K562 (cell line): ENCODE measurements around the gene GPN3. TPM values are rescaled to one million over a fixed set of nuclear protein-coding genes. Genes with fewer than 3 reads are reported as not detected.

ENCODE experiments used
- ATAC-seq: fragments of 200-7000 bp; cut with Tn5 transposase; 3 replicates; pipeline ENCODE4 v1.9.1; 2020; ENCODE audit warnings: moderate library complexity
- BruUV-seq: library from RNA; stranded (reverse); fragments of 400-500 nt; replicated peaks from 2 replicates; lab custom pipeline; 2021; lab: Mats Ljungman, UMichigan
- CTCF ChIA-PET: fragments of 300-600 bp; formaldehyde crosslinking; extraction: SDS; loops from one replicate; lab custom pipeline; 2021; ENCODE audit warnings: low intra/inter-chr PET ratio; lab: Yijun Ruan, JAX
- POLR2A ChIA-PET: fragments of 300-600, 350-650 bp; sonication (Branson Sonifier 250); formaldehyde crosslinking; extraction: SDS; loops from one replicate; lab custom pipeline; 2021; ENCODE audit warnings: antibody characterized with exemption, inconsistent platforms; lab: Yijun Ruan, JAX
- DNase-seq, 4 experiments: peaks; one replicate each; pipeline versions ENCODE4 v3.0.0 to v3.0.0-alpha.2; 2011 to 2018; ENCODE audit warnings: low spot score in 3 of 4, mixed read lengths in 3 of 4; ENCODE audit errors: extremely low read depth in 1 of 4
- FAIRE-seq: peaks from 2 replicates; lab custom pipeline; 2011; peaks lifted over from hg19 to GRCh38; lab: Jason Lieb, UNC
- H2AFZ ChIP-seq: 2 replicates; pipeline ENCODE4 v1.6.0; 2011; ENCODE audit warnings: low read depth, low read length, control low read depth, inconsistent platforms
- H3K27ac ChIP-seq: fragments of 200-600 bp; 3 replicates; pipeline ENCODE4 v1.8.0; 2011; ENCODE audit warnings: low read depth, mild to moderate bottlenecking, control low read depth, inconsistent platforms, low read length, moderate library complexity, mixed read lengths; ENCODE audit errors: extremely low read depth
- H3K27me3 ChIP-seq, 2 experiments: fragments of 300-600 bp in 1 of 2; 2 replicates in 1 of 2; 3 replicates in 1 of 2; pipeline versions ENCODE4 v1.6.0 to v1.8.0; 2011; ENCODE audit warnings: inconsistent platforms in 2 of 2, low read length in 2 of 2, mild to moderate bottlenecking in 1 of 2, mixed read lengths in 1 of 2, moderate library complexity in 1 of 2; ENCODE audit not compliant: control insufficient read depth in 2 of 2, insufficient read depth in 2 of 2
- H3K36me3 ChIP-seq: fragments of 300-600 bp; 3 replicates; pipeline ENCODE4 v1.8.0; 2011; ENCODE audit warnings: mild to moderate bottlenecking, low read length, inconsistent platforms; ENCODE audit not compliant: control insufficient read depth, insufficient read depth
- H3K4me1 ChIP-seq, 2 experiments: fragments of 200-600 bp in 1 of 2; replicated peaks in 1 of 2; 2 replicates in 1 of 2; 3 replicates in 1 of 2; pipeline versions ENCODE4 v1.5.1 to v1.8.0; 2011; ENCODE audit warnings: inconsistent platforms in 2 of 2, low read length in 2 of 2, mild to moderate bottlenecking in 1 of 2, mixed read lengths in 1 of 2, moderate library complexity in 1 of 2; ENCODE audit not compliant: control insufficient read depth in 2 of 2, insufficient read depth in 2 of 2
- H3K4me2 ChIP-seq: 2 replicates; pipeline ENCODE4 v1.6.1; 2011; ENCODE audit warnings: low read length, control low read depth, inconsistent platforms, mixed read lengths; ENCODE audit not compliant: insufficient read depth
- H3K4me3 ChIP-seq: fragments of 200-600 bp; sonication (generic), shearing (Covaris generic); 2 replicates; pipeline ENCODE4 v1.5.1; 2016; ENCODE audit warnings: control low read depth, inconsistent platforms
- H3K79me2 ChIP-seq: fragments of 200-600 bp; 3 replicates; pipeline ENCODE4 v1.8.0; 2011; ENCODE audit warnings: low read length, inconsistent platforms; ENCODE audit not compliant: control insufficient read depth, insufficient read depth
- H3K9ac ChIP-seq, 2 experiments: 2 replicates each; pipeline versions ENCODE4 v1.6.0 to v1.6.1; 2011; ENCODE audit warnings: low read depth in 2 of 2, low read length in 2 of 2, control low read depth in 1 of 2, inconsistent platforms in 1 of 2, mild to moderate bottlenecking in 1 of 2, mixed read lengths in 1 of 2; ENCODE audit not compliant: insufficient read depth in 1 of 2
- H3K9me1 ChIP-seq: one replicate; pipeline ENCODE4 v1.6.0; 2011; ENCODE audit warnings: inconsistent platforms, mild to moderate bottlenecking, low read length, moderate library complexity; ENCODE audit not compliant: control insufficient read depth, insufficient read depth
- H3K9me3 ChIP-seq: replicated peaks from 2 replicates; pipeline ENCODE4 v1.5.1; 2011; ENCODE audit warnings: low read depth, low read length, inconsistent platforms; ENCODE audit not compliant: control insufficient read depth, insufficient read depth
- H4K20me1 ChIP-seq: replicated peaks from 2 replicates; pipeline ENCODE4 v1.6.1; 2011; ENCODE audit warnings: low read length, inconsistent platforms, mixed read lengths; ENCODE audit not compliant: control insufficient read depth, insufficient read depth
- BHLHE40 ChIP-seq: IDR thresholded peaks from 2 replicates; pipeline ENCODE4 v1.6.1; 2011; ENCODE audit warnings: low read length, improper control_type of control experiment
- ETV1 ChIP-seq: fragments of 450-650 bp; conservative IDR thresholded peaks from 2 replicates; pipeline ENCODE4 v1.6.1; 2016; ENCODE audit warnings: missing genetic modification characterization, control low read depth, low read depth, missing compliant biosample characterization
- HNRNPLL ChIP-seq: fragments of 200-400 bp; formaldehyde crosslinking; IDR thresholded peaks from 2 replicates; pipeline ENCODE4 v1.6.1; 2017; ENCODE audit warnings: low read length, low read depth, mild to moderate bottlenecking; ENCODE audit not compliant: poor library complexity, severe bottlenecking
- ILF3 ChIP-seq: fragments of 450-650 bp; IDR thresholded peaks from 2 replicates; pipeline ENCODE4 v1.6.1; 2018; ENCODE audit warnings: antibody characterized with exemption, mild to moderate bottlenecking, moderate library complexity, borderline replicate concordance
- NUFIP1 ChIP-seq: fragments of 450-650 bp; IDR thresholded peaks from 2 replicates; pipeline ENCODE4 v1.6.1; 2018; ENCODE audit not compliant: partially characterized antibody
- PURB ChIP-seq: sonication (generic); formaldehyde crosslinking; IDR thresholded peaks from 2 replicates; pipeline ENCODE4 v1.9.0; 2021; ENCODE audit warnings: low read depth, mild to moderate bottlenecking, missing genetic modification reagents
- RBM34 ChIP-seq: fragments of 200-400 bp; formaldehyde crosslinking; IDR thresholded peaks from 2 replicates; pipeline ENCODE4 v1.6.1; 2018; ENCODE audit warnings: low read length, borderline replicate concordance; ENCODE audit not compliant: insufficient read depth
- SMAD3 ChIP-seq: fragments of 450-650 bp; formaldehyde crosslinking; conservative IDR thresholded peaks from 2 replicates; pipeline ENCODE4 v1.4.0; 2020; ENCODE audit warnings: mild to moderate bottlenecking
- TBP ChIP-seq: optimal IDR thresholded peaks from 2 replicates; pipeline ENCODE3; 2011; ENCODE audit warnings: low read depth, low read length, improper control_type of control experiment
- WGBS: fragments of 100-300 bp; shearing (Covaris generic); methylation state at CpG from one replicate; pipeline ENCODE4 v1.1.6; 2016; ENCODE audit warnings: low coverage, mixed read lengths; ENCODE audit not compliant: insufficient coverage; ENCODE audit errors: missing lambda C conversion rate; 5-methylcytosine and 5-hydroxymethylcytosine counted together
- in situ Hi-C: fragments of 300-500 bp; cut with MboI; formaldehyde crosslinking; loops from 4 replicates; pipeline ENCODE4 v1.15.0; 2018; ENCODE audit warnings: inconsistent platforms, mixed read lengths
- intact Hi-C: fragments of 100-400 bp; cut with micrococcal nuclease; formaldehyde crosslinking; loops from 2 replicates; pipeline ENCODE4 v1.14.2; 2022
- polyA plus RNA-seq, 8 experiments: library from polyadenylated mRNA; depleted of rRNA in 4 of 8; stranded (reverse) in 5 of 8; unstranded in 3 of 8; fragments of >200 nt; fragmentation: Nextera tagmentation in 2 of 8; fragmentation: Illumina TruSeq in 1 of 8; extraction: Ambion mirVana in 2 of 8; extraction: Trizol in 1 of 8; gene quantifications; 2 replicates each; pipeline versions ENCODE4 v1.2.1 to v1.2.3, GENCODE V29; 2011 to 2014; ENCODE audit warnings: inconsistent platforms in 1 of 8, missing spikeins in 1 of 8
- total RNA-seq, 7 experiments: library from RNA; depleted of rRNA in 6 of 7; stranded (reverse); fragments of >200 nt in 6 of 7; fragmentation: Illumina TruSeq in 2 of 7; extraction: Trizol in 2 of 7; gene quantifications; 2 replicates each; pipeline versions ENCODE4 v1.2.1 to v1.2.3, GENCODE V29; 2011 to 2021; ENCODE audit warnings: low replicate concordance in 1 of 7
- TF ChIP-seq, protein P1 (sequence below): fragments of 250-450 bp; sonication (Bioruptor Pico); IDR thresholded peaks from 2 replicates; pipeline ENCODE4 v1.5.0; 2021; ENCODE audit warnings: mild to moderate bottlenecking, moderate library complexity
- TF ChIP-seq, protein P2 (sequence below): fragments of 250-450 bp; sonication (Bioruptor Pico); IDR thresholded peaks from 2 replicates; pipeline ENCODE4 v1.4.0; 2020; ENCODE audit warnings: mild to moderate bottlenecking, moderate library complexity

Gene GPN3
- total and polyA plus RNA-seq, 9 of the 15 experiments (the other 6 are each of a cell fraction or from before 2014, with no cell fraction given) = 35.8 to 123 (median 64.2) TPM

DNA sequence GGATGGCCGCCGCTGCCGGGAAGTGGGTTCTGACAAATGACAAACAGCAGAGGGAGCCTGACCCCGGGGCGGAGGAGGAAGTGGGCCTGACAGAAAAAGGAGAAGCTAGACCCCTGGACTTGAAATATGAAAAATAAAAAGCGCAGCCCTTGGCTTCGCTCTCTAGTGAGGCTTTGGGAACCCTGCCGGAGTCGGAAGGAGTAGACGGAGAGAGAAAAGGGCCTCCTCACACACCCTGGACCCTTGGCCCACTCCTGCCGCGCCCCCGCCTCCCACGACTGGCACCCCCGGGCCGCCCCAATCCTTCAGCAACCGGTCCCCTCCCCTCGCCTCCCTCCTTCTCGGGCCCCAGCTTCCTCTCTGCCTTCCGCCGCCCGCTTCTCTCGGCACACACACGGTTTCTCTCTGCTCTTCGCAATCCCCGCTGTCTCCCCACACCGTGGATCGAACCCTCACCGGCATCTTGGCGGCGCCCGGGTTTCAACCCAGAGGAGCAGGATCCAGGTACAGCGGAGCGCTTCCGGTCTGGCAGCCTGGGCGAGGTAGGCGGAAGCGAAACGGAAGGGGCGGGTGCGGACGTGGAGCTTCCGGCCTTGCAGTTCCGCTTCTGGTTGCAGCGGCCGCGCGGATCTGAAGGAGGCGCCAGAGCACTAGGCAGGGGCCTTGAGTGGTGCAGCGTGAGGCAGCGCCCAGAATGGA is 18.1 kb downstream of the GPN3 start, which contains the start of gene ARPC3 (continued):
- peak; percentile 31 for TF ChIP-seq HNRNPLL
- TF ChIP-seq TBP = peak; percentile 66

DNA sequence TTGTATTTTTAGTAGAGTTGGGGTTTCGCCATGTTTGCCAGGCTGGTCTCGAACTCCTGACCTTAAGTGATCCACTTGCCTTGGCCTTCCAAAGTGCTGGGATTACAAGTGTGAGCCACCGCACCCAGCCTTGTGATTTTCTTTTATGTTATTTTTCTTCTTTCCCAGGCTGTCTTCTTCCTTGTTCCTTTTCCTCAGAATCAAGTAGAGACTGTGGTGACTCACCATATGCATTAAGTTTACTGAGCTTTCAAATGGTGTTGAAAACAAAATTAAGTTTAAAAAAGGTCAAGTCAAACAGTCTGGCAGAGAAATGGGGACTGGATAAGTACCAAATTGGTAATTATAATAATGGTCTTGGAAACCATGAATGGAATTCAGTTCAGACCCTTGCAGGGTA is 23.6 kb downstream of the GPN3 start:
- BruUV-seq = no TSS peak
- WGBS = 90% methylated on average over 3 of the region's 3 CpGs
- Histone ChIP-seq H3K9me1 (no peaks in the 10 kb centered on the region), H3K4me3 (no peak overlapping the region), H3K27ac (no peak overlapping the region), H3K4me1 (peaks cover 0 to 6% of the 10 kb centered on the region in 2 experiments; a peak in 1 of 5 replicates), H3K9ac (no peak overlapping the region), H3K4me2 (no peak overlapping the region), H3K79me2 (peaks cover 40% of the 10 kb centered on the region), H3K9me3 (no peaks in the 10 kb centered on the region), H4K20me1 (no peaks in the 10 kb centered on the region), H3K36me3 (peaks cover 70% of the 10 kb centered on the region), H3K27me3 (no peaks in the 10 kb centered on the region), H2AFZ (no peak overlapping the region)
- in situ Hi-C loops (no loop called here), intact Hi-C loops (no loop called here)
- ATAC-seq = no peak
- POLR2A ChIA-PET = interaction anchor here (0.6 kb wide), 1 partner anchor 77 kb away, joined by 3 read pairs; no protein-coding TSS in a partner anchor
- DNase-seq = no peak
- CTCF ChIA-PET = no interaction called here
- FAIRE-seq = no peak
- no peak for TF ChIP-seq RBM34
- no peak for TF ChIP-seq ILF3
- TF ChIP-seq ETV1 (tag) = no peak
- TF ChIP-seq, protein P1, sequence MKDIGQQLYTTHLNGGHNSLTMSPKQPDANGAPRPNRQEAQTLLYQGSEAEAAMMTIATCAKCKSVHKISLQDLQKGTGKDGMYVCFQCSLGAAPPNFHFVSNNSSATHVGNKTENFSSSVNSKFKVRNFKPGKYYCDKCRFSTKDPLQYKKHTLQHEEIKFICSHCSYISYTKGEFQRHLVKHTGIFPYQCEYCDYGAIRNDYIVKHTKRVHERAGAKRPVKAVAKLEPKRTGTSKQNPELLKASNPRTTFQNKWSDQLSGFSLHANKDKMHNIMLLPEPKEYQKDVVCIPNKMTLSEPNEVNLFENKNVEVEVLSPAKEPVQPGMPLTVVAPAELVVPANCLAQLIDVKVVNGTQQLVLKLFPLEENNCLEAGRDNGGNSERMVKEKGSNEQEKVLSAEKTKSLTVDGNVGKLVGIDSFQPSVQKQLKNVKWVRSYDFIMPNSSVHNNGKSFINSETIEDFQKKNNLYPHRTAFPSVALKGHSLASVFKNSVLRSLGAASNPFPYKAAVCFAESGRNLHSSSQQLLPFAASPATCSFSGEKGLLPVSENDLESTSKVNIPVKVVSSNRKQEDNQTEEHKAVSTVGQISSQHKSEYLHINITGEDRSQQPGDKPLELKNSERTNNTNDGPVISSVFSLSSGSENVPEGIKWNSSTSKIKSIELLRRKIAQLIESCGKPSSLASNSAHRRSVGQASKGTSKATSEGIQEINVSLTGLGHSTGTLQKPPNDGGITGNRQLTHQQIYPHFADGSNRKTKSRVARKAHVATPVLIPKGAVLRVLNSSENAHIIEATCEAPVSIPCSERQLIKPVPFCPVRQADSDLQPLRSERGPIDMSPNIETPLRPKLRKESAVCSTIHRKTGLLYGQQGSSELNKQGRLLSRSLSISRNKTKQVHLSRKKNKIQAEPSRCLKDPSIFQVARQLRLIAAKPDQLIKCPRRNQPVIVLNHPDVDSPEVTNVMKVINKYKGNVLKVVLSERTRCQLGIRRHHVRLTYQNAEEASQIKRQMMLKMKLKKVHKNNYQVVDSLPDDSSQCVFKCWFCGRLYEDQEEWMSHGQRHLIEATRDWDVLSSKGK (CRISPR knock-in tag) = no peak
- TF ChIP-seq BHLHE40 = no peak
- TF ChIP-seq NUFIP1 = no peak
- TF ChIP-seq, protein P2, sequence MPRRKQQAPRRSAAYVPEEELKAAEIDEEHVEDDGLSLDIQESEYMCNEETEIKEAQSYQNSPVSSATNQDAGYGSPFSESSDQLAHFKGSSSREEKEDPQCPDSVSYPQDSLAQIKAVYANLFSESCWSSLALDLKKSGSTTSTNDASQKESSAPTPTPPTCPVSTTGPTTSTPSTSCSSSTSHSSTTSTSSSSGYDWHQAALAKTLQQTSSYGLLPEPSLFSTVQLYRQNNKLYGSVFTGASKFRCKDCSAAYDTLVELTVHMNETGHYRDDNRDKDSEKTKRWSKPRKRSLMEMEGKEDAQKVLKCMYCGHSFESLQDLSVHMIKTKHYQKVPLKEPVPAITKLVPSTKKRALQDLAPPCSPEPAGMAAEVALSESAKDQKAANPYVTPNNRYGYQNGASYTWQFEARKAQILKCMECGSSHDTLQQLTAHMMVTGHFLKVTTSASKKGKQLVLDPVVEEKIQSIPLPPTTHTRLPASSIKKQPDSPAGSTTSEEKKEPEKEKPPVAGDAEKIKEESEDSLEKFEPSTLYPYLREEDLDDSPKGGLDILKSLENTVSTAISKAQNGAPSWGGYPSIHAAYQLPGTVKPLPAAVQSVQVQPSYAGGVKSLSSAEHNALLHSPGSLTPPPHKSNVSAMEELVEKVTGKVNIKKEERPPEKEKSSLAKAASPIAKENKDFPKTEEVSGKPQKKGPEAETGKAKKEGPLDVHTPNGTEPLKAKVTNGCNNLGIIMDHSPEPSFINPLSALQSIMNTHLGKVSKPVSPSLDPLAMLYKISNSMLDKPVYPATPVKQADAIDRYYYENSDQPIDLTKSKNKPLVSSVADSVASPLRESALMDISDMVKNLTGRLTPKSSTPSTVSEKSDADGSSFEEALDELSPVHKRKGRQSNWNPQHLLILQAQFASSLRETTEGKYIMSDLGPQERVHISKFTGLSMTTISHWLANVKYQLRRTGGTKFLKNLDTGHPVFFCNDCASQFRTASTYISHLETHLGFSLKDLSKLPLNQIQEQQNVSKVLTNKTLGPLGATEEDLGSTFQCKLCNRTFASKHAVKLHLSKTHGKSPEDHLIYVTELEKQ (CRISPR knock-in tag) = no peak
- no peak for TF ChIP-seq PURB (CRISPR knock-in tag)
- TF ChIP-seq SMAD3 = no peak
